NCI-H345 (cell line): Measurements from ENCODE around the gene YARS2.

ENCODE experiments used
- DNase-seq: peaks from one replicate; lab custom pipeline; 2025; lab: John Stamatoyannopoulos, UW

YARS2 gene

DNA sequence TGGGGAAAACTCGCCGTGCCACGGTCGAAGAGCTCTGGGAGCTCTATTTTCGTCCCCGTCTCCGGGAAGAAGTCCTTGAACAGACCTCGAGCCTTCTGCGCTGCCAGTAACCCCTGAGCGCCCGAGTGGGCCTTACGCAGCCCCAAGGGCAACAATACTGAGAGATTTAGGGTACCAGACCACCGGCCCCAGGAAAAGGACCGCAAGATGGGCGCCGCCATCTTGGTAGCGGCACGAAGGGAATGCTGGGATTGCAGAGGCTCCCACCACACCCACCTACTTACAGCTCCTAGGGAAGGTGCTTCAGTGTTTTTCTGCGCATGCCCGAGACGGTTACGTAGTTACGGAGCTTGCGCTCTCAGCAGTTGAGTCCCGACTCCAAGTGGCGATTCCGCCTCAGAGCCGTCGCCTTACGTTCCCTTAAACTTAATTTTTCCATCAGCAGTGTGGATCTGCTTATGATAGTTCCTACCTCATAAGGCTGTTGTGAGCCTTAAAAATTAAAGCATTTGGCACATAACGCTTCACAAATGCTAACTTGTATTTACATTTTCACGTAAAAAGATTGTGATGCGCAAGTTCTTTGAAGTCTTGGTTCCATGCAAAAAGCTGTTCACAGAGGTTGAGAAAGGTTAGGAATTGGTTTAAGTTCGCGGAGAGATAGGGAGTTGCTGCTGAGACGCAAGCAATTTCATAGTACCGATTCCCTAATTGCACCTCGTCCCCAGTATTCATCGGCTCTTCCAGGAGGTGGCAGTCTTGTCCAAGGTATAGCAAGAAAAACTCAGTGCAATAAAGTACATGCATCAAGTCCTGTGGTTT is at the start of gene YARS2:
Gene YARS2 (minus strand): TSS at position 244 of the 822 bp plus-strand sequence. CDS start 23 bp downstream, at position 221.
- DNase-seq, result peak; percentile 98

GRCh38 chr12:32804301-32804700 is 48.6 kb upstream of the YARS2 start:
- DNase-seq, result no peak

GRCh38 chr12:32801269-32801980 is 45.7 kb upstream of the YARS2 start:
- no peak for DNase-seq

DNA sequence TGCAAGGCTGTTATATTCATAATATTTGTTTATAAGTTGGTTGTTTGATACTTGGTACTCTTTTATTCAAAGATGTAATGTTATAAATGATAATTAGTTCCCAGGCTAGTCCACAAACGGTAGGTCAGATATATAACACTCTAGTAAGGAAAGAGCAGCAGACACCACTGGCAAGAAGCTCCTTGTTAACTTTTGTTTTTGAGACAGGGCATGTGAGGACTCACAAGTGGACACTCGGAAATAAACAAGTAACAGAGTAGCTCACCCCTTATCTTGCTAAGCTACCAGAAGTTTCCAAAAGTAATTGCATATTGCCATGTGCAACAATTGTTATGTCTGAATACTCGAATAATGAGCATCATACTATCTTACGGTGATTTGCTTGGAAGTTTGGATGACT is 38.6 kb upstream of the YARS2 start:
- no peak for DNase-seq

GRCh38 chr12:32789916-32790315 is 34.2 kb upstream of the YARS2 start:
- no peak for DNase-seq

GRCh38 chr12:32789446-32789845 is 33.7 kb upstream of the YARS2 start:
- no peak for DNase-seq

- DNase-seq, result no peak
Measured at GRCh38 chr12:32788405-32788804, 32.7 kb upstream of the YARS2 start.

- no peak for DNase-seq
Measured at GRCh38 chr12:32785557-32785956, 29.9 kb upstream of the YARS2 start.

DNA sequence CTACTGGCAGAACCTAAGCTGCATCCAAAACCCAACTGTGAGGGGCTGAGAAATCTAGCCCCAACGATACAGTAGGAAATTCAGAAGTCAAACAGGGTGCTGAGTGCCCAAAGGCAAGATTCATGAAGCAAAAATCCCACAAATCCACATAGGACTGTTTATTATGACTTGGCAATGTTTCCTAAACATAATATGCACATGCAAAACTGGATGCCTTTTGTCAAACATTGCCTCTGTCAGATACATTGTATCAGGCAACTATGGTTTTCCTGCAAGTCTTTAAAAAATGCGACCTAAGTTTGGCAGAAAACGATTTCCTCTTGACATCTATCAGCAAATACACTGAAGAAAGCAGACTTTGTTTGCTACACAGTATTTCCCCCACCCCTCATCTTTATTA is 27.3 kb upstream of the YARS2 start:
- DNase-seq, result no peak

- DNase-seq, result no peak
Measured at GRCh38 chr12:32780071-32780470, 24.4 kb upstream of the YARS2 start.

DNA sequence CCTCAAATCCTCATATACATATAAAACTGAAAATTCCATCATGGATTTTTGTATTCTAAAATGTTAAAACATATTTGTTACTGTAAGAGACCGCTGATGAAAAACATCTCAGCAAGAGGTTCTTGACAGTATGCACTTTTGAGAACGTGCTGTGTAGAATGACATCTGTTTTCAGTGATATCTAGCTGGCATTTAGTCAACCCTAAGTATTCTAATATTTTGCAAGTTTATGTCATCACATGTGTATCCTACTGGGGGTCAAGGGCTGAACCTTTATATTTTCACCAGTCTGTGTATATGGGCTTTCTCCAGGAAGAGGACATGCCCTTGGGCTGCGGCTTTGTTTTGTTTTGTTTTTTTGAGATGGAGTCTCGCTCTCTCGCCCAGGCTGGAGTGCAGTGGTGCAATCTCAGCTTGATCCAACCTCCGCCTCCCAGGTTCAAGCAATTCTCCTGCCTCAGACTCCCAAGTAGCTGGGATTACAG is 22.0 kb upstream of the YARS2 start:
- DNase-seq, result no peak

GRCh38 chr12:32777159-32777558 is 21.5 kb upstream of the YARS2 start:
- no peak for DNase-seq

DNA sequence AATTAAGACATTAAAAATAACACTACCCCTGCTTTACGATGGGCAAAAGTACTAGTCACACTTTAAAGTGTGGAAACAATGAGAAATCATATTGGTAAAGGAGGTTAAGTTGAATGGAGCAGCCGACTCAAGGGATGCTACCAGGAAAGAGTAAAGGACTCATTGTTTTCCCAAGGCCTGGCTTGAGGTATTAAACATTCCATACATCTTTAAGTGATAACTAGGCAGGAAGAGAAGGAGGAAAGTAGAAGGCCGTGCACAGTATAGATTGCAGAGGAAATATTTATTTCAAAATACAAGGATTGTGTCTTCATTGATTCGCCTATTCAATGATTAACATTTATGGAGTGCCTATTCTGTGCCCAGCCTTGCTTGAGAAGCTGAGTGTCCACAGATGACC is 20.6 kb upstream of the YARS2 start:
- no peak for DNase-seq

GRCh38 chr12:32773691-32774090 is 18.0 kb upstream of the YARS2 start:
- DNase-seq, result no peak

DNA sequence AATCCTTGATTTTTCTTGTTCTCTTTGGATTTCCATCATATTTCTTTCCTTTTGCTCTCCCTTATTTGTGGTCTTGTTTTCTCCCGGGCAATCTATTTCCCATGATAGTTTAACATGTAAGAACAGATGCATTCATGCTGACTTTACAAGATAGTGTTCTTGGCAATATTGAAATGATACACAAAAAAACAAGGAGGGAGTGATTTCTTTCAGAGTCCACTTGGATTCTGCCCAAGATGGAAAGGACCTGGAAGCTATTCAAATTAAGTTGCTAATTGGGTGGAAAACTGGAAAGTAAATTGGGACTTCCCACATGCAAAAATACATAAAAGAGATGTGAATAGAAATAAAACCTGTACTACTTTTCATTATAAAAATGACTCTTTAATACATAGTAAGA is 14.4 kb upstream of the YARS2 start:
- no peak for DNase-seq

- no peak for DNase-seq
Measured at GRCh38 chr12:32768518-32768917, 12.8 kb upstream of the YARS2 start.

- DNase-seq, result no peak
Measured at GRCh38 chr12:32765906-32766305, 10.2 kb upstream of the YARS2 start.

DNA sequence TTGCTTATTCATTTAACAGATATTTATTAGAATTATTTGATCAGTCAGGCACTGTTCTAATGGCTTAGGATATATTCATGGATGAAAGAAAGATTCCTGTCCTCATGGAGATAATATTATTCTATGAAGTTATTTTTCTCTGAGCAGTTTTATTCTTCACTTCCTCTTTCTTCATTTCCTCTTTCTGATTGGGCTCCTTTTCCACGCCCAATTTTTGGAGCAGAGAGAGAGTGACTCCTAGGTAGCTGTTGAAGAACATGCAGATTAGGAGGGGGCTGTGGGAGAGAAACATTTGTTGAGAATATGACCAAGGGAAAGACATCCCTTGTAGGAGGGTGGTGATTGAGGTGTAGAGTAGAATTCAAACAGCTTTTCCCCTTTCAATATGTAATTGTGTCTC is 6.0 kb upstream of the YARS2 start:
- DNase-seq, result no peak

GRCh38 chr12:32757157-32757556 is 1.5 kb upstream of the YARS2 start:
- DNase-seq, result no peak

DNA sequence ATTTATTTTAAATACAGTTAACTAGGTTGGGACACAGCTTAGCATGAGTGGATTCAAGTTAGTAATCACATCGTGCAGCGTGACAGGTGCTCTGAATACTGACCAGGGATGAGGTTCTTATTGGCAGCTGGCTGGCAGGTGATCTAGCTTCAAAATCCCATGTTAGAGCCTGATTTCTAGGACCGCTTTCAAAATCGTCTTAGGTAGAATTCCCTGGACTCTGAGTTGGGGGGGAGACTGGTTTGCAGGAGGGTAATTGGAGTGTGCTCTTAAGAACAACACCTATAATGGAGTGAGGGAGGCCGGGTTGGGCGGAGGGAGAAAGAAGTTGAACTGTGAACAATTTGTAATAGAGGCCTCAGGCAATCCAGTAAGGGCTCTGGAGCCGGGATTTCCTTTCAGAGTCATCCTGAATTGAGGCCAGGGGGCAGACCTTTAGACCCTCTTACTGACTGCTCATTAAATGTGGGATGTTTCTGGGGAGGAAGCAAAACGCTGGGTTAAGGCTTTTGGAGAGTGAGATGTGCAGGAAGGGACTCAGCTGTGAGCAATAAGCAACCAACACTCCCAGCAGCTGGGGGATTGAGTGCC is 874 bp upstream of the YARS2 start:
- no peak for DNase-seq

GRCh38 chr12:32755051-32755653 is 545 bp downstream of the YARS2 start:
- DNase-seq, result peak; percentile 69

- no peak for DNase-seq
Measured at GRCh38 chr12:32754111-32754510, 1.6 kb downstream of the YARS2 start.

GRCh38 chr12:32753605-32754004 is 2.1 kb downstream of the YARS2 start:
- DNase-seq, result no peak
